CD4-positive, alpha-beta T cell (primary cell): ENCODE measurements around the gene TRUB2. TPM values are rescaled to one million over a fixed set of nuclear protein-coding genes. Genes with fewer than 3 reads are reported as not detected.

Experiments used
- ATAC-seq: fragments of 200-7000 bp; cut with Tn5 transposase; one replicate; pipeline ENCODE4 v1.10.0; 2022; ENCODE audit warnings: mild to moderate bottlenecking; ENCODE audit not compliant: poor library complexity
- CTCF ChIA-PET: fragments of 350-600 bp; sonication (Branson Sonifier 250); formaldehyde crosslinking; loops from one replicate; lab custom pipeline; 2021; ENCODE audit warnings: antibody characterized with exemption, inconsistent platforms; lab: Charles Lee
- POLR2A ChIA-PET: fragments of 350-600 bp; sonication (Branson Sonifier 250); formaldehyde crosslinking; loops from one replicate; lab custom pipeline; 2021; ENCODE audit warnings: antibody characterized with exemption, inconsistent platforms; lab: Charles Lee
- DNase-seq, 14 experiments: peaks; one replicate each; pipeline ENCODE4 v3.0.0-alpha.2; 2013 to 2020; ENCODE audit warnings: mixed read lengths in 2 of 14
- H3K27ac ChIP-seq, 2 donors: one replicate each; pipeline versions ENCODE4 v1.5.1 to v1.7.0; 2013; ENCODE audit warnings: low read length in 2 of 2, low read depth in 1 of 2, mild to moderate bottlenecking in 1 of 2
- H3K27me3 ChIP-seq, 2 experiments: 1 replicate in 1 of 2; 2 replicates in 1 of 2; pipeline versions ENCODE4 v1.6.1 to v1.7.0; 2013; ENCODE audit warnings: low read length in 2 of 2, control low read depth in 1 of 2, mild to moderate bottlenecking in 1 of 2, moderate library complexity in 1 of 2; ENCODE audit not compliant: insufficient read depth in 2 of 2, control insufficient read depth in 1 of 2
- H3K36me3 ChIP-seq: one replicate; pipeline ENCODE4 v1.6.1; 2013; ENCODE audit warnings: low read length, control low read depth; ENCODE audit not compliant: insufficient read depth
- H3K4me1 ChIP-seq: one replicate; pipeline ENCODE4 v1.6.1; 2013; ENCODE audit warnings: low read length, control low read depth; ENCODE audit not compliant: insufficient read depth
- H3K4me3 ChIP-seq: one replicate; pipeline ENCODE4 v1.5.1; 2013; ENCODE audit warnings: mild to moderate bottlenecking, low read length, moderate library complexity
- H3K9me3 ChIP-seq, 2 experiments: 1 replicate in 1 of 2; 2 replicates in 1 of 2; pipeline versions ENCODE4 v1.6.1 to v1.7.0; 2013; ENCODE audit warnings: low read length in 2 of 2, mild to moderate bottlenecking in 2 of 2, control low read depth in 1 of 2, moderate library complexity in 1 of 2; ENCODE audit not compliant: control insufficient read depth in 1 of 2, insufficient read depth in 1 of 2
- H3K27ac Mint-ChIP-seq: one replicate; pipeline ENCODE4 v1.8.0; 2020; ENCODE audit warnings: mixed read lengths
- H3K27me3 Mint-ChIP-seq: one replicate; pipeline ENCODE4 v1.8.0; 2021; ENCODE audit warnings: mixed read lengths
- H3K36me3 Mint-ChIP-seq: one replicate; pipeline ENCODE4 v1.8.0; 2021; ENCODE audit warnings: low read depth, mixed read lengths
- H3K4me1 Mint-ChIP-seq: one replicate; pipeline ENCODE4 v1.8.0; 2021; ENCODE audit warnings: low read depth, mixed read lengths
- H3K4me3 Mint-ChIP-seq: one replicate; pipeline ENCODE4 v1.8.0; 2020; ENCODE audit warnings: mild to moderate bottlenecking, mixed read lengths
- H3K9me3 Mint-ChIP-seq: one replicate; pipeline ENCODE4 v1.8.0; 2020; ENCODE audit warnings: mixed read lengths
- intact Hi-C, 2 experiments: fragments of 100-400 bp; cut with DNase I in 1 of 2; cut with micrococcal nuclease in 1 of 2; formaldehyde crosslinking; loops; one replicate each; pipeline versions ENCODE4 v1.15.1 to v1.9.0; 2023 to 2025; cut with DNase I, micrococcal nuclease
- total RNA-seq, 174 experiments: library from RNA in 2 of 174; stranded (reverse) in 2 of 174; gene quantifications; one replicate each; pipeline ENCODE4 v1.2.3 and lab custom pipeline; 2021 to 2026
- TF ChIP-seq, protein P1 (sequence below): fragments of 200-600 bp; IDR thresholded peaks from one replicate; pipeline ENCODE4 v1.8.0; 2022; ENCODE audit warnings: antibody characterized with exemption, mild to moderate bottlenecking

The TRUB2 gene
- total RNA-seq, 2 experiments from 2014 or later = 4.8 to 6.5 TPM

DNA sequence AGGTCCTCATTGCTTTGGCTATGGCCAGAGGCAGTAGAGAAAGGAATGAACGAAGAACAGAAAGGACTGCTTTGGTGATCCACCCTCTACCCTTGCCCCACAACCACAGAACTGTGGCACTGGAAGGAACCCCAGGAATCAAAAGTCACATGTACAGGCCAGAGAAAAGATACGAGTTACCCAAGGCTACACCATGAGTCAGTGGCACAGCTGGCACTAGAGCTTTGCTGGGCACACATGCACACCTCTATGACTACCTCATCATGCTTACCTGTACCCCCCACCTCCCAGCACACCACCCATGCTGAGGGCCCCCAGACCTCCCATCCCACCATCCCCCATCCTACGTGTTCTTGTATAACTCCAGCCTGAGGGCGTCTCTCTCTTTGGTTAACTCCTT is 59.6 kb downstream of the TRUB2 start:
- ChIA-PET POLR2A (interaction anchor here (0.8 kb wide), 1 partner anchor 24 kb away, joined by 3 read pairs; no protein-coding TSS in a partner anchor), CTCF (no interaction called here)
- no peak for ATAC-seq
- no peaks in the 10 kb centered on the region for H3K4me1 ChIP-seq
- Mint-ChIP-seq H3K4me3 (no peak overlapping the region), H3K27ac (no peak overlapping the region), H3K9me3 (no peaks in the 10 kb centered on the region), H3K36me3 (peaks cover 70% of the 10 kb centered on the region), H3K27me3 (no peaks in the 10 kb centered on the region), H3K4me1 (no peaks in the 10 kb centered on the region)
- intact Hi-C loops = no loop called here
- H3K27me3 ChIP-seq = no peaks in the 10 kb centered on the region
- TF ChIP-seq, protein P1, sequence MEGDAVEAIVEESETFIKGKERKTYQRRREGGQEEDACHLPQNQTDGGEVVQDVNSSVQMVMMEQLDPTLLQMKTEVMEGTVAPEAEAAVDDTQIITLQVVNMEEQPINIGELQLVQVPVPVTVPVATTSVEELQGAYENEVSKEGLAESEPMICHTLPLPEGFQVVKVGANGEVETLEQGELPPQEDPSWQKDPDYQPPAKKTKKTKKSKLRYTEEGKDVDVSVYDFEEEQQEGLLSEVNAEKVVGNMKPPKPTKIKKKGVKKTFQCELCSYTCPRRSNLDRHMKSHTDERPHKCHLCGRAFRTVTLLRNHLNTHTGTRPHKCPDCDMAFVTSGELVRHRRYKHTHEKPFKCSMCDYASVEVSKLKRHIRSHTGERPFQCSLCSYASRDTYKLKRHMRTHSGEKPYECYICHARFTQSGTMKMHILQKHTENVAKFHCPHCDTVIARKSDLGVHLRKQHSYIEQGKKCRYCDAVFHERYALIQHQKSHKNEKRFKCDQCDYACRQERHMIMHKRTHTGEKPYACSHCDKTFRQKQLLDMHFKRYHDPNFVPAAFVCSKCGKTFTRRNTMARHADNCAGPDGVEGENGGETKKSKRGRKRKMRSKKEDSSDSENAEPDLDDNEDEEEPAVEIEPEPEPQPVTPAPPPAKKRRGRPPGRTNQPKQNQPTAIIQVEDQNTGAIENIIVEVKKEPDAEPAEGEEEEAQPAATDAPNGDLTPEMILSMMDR = no peak
- DNase-seq = no peak
- H3K9me3 ChIP-seq = no peaks in the 10 kb centered on the region
- H3K4me3 ChIP-seq = no peak overlapping the region
- H3K27ac ChIP-seq = no peak overlapping the region
- peaks cover 68% of the 10 kb centered on the region for H3K36me3 ChIP-seq

DNA sequence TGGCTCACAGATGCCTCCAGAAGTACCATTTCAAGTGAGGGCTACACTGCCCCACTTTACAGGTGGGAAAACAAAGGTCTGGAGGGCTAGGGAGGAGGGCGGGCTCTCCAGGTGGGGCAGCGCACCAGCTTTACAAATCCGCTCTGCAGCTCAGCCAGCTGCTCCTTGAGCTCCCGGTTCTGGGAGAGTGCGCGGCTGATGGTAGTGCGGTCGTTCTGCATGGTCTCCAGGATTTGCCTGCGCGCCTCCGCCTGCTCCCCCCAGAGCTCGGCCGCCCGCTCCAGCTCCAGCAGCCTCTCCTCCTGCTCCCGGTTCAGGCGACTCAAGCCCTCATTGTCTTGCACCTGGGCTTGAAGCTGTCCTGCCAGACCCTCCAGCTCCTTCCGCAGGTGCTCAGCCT is 61.9 kb downstream of the TRUB2 start:
- ATAC-seq (no peak), DNase-seq (no peak)
- no peak overlapping the region for H3K27ac ChIP-seq
- Mint-ChIP-seq H3K4me3 (no peak overlapping the region), H3K4me1 (no peaks in the 10 kb centered on the region), H3K27ac (no peak overlapping the region), H3K36me3 (peaks cover 61% of the 10 kb centered on the region), H3K27me3 (no peaks in the 10 kb centered on the region), H3K9me3 (no peaks in the 10 kb centered on the region)
- no peak overlapping the region for H3K4me3 ChIP-seq
- ChIA-PET POLR2A (interaction anchor here (1.9 kb wide), 1 partner anchor 10 kb away, joined by 6 read pairs; no protein-coding TSS in a partner anchor), CTCF (no interaction called here)
- TF ChIP-seq, protein P1 = no peak
- H3K36me3 ChIP-seq = peaks cover 68% of the 10 kb centered on the region
- intact Hi-C loops = no loop called here
- no peaks in the 10 kb centered on the region for H3K4me1 ChIP-seq
- no peaks in the 10 kb centered on the region for H3K27me3 ChIP-seq
- H3K9me3 ChIP-seq = no peaks in the 10 kb centered on the region

DNA sequence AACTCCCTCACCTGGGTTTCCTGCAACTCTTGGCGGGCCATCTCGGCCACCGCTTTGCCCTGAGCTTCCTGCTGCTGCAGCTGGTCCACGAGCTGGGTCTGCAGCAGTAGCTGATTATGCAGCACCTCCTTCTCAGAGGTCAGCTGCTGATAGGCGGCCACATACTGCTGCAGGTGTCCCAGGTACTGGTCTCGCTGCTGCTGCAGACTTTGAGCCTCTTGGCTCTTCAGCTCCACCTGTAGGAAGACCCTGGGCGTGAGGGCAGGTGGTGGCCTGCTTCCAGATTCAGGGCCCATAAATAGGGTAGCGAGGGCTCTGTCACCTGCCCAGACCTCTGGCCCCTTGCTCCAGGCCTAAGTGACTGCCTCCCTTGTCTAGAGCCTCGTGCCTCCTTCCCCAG is 63.1 kb downstream of the TRUB2 start:
- Mint-ChIP-seq H3K4me3 (no peak overlapping the region), H3K9me3 (no peaks in the 10 kb centered on the region), H3K36me3 (peaks cover 51% of the 10 kb centered on the region), H3K27ac (no peak overlapping the region), H3K27me3 (no peaks in the 10 kb centered on the region), H3K4me1 (no peaks in the 10 kb centered on the region)
- H3K27ac ChIP-seq = no peak overlapping the region
- intact Hi-C loops = loop anchor here in 1 of 2 experiments (10.0 kb wide), 1 partner anchor 64 kb away; the partner anchor contains the start of gene CIZ1
- TF ChIP-seq, protein P1 = no peak
- peaks cover 65% of the 10 kb centered on the region for H3K36me3 ChIP-seq
- no peak overlapping the region for H3K4me3 ChIP-seq
- no peaks in the 10 kb centered on the region for H3K27me3 ChIP-seq
- ChIA-PET POLR2A (interaction anchor here (1.9 kb wide), 1 partner anchor 9 kb away, joined by 6 read pairs; no protein-coding TSS in a partner anchor), CTCF (no interaction called here)
- H3K9me3 ChIP-seq = no peaks in the 10 kb centered on the region
- DNase-seq = no peak
- no peaks in the 10 kb centered on the region for H3K4me1 ChIP-seq
- ATAC-seq = no peak
